Epithelial cell of esophagus (primary cell): ENCODE results near the gene GPR89A.
"Not testable (repeated sequence)": the region's sequence is repeated elsewhere in the genome, so short reads cannot be mapped to it uniquely, and the experiment has no call there.

Experiments
- DNase-seq: peaks from one replicate; pipeline ENCODE4 v3.0.0; 2010; ENCODE audit warnings: low read depth
- H3K4me3 ChIP-seq: 2 replicates; pipeline ENCODE4 v1.5.1; 2011; ENCODE audit warnings: mild to moderate bottlenecking, low read length, control low read depth
- CTCF ChIP-seq: IDR thresholded peaks from 2 replicates; pipeline ENCODE4 v1.5.1; 2011; ENCODE audit warnings: low read depth, mild to moderate bottlenecking, low read length, control low read depth, inconsistent platforms; ENCODE audit not compliant: insufficient read depth; ENCODE audit errors: missing control alignments

GPR89A gene

DNA sequence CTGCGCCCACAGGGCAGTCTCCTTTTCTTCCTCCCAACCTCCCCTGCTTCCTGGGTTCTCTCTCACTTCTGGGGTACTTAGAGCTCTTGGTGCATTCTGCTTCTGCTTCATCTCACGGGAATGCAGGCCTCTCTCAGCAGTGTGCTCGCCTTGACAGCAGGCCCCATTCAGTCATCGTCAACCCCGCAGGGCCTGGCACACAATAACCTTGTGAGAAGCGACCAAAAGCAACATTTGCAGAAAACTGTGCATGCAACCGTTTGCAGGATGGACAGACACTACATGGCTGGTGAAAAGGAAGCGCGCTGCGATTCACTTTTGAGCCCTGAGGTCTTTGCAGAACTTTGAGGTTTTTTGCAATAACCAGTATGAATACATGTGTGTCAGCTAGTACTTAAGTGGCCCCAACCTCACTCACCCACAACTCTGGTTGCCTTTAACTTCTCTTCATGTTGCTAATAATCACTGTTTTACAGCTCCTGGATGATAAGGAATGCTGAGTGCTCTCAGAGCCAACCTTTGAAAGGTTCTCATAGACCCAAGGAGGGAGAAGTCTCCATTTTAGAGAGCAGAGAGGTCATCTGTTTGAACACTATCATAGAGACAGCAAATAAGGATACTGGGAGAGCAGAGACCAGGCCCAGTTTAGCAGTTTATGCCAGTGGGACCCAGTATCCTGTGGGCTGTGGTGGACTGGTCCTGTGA is 109.0 kb downstream of the GPR89A start:
- TF ChIP-seq CTCF, result no peak
- H3K4me3 ChIP-seq, result no peak overlapping the region
- DNase-seq, result peak; percentile 50

DNA sequence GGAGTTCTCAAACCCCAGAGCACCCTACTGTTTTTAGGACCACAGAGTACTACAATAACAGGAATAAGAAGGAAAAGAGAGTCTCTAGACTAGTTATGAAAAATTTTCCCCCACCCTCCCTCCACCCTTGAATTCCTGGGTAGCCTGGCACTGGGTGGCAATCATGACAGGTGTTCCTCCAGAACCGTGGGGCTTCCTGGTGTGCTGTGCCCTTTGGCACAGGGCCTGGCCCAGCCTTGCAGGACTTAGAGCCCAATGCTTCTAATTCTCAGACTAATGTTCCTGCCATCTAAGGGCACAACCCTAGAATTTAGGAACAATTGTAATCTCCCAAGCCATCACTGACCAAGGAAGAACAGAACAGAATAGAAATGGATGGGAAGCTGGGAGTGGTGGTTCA is 110.0 kb downstream of the GPR89A start:
- TF ChIP-seq CTCF, result no peak
- no peak for DNase-seq
- no peak overlapping the region for H3K4me3 ChIP-seq

DNA sequence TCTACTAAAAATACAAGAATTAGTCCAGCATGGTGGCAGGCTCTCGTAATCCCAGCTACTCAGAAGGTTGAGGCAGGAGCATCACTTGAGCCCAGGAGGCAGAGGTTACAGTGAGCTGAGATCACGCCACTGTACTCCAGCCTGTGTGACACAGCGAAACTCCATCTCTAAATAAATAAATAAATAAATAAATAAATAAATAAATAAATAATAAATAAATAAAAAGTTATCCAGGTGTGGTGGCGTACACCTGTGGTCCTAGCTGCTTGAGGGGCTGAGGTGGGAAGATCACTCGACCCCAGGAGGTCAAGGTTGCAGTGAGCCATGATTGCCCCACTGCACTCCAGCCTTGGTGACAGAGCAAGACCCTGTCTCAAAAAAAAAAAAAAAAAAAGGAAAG is 110.7 kb downstream of the GPR89A start:
- not testable (repeated sequence) for DNase-seq, H3K4me3 ChIP-seq

DNA sequence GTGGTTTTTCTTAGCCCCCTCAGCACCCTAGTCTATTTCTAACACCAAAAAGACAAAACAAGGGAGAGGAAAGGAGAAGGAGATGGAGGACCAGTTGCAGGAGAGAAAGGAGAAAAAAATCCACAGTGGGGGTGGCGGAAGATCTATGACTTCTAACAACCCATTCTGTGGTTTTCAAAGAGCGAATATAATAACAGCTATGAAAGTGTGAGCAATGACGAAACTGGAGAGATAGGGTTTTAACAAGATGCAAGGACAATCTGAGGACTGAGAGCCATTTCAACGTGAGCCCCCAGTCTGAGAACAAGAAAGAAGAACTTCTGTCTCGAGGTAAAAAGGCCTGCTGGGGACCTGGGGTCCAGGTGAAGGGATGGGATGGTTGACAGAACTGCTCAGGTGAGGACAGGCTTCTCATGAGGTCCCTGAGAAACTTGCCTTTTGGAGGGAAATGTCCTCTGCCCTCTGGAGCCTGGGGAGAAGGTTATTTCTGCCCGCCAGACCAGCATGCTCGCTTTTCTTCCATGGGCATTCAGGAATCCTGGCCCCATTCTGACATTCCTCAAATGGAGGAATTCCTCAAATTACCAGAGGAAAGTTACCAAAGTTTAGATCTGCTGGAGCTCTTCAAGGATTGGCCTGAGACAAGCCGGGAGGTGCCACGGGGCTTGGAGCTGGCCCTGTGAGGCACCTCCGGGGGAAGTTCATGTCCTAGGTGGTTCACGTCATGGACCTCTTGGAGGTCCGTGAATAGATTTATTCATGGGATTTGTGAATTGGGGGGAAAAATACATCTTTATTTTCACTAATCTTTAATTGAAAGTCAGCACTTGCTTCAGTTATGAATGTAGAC is 111.7 kb downstream of the GPR89A start, which contains the start of gene CD160:
CD160 (plus strand) TSS at position 270 of the 850 bp plus-strand sequence. CDS start 8,829 bp downstream, outside the sequence.
- no peak for DNase-seq
- TF ChIP-seq CTCF, result no peak
- no peak within 1 kb of the TSS for H3K4me3 ChIP-seq
